HepG2 (cell line): ENCODE results near the gene MCEE. TPM values are rescaled to one million over a fixed set of nuclear protein-coding genes. Genes with fewer than 3 reads are reported as not detected.

ENCODE experiments used
- ATAC-seq: fragments of 200-7000 bp; cut with Tn5 transposase; 3 replicates; pipeline ENCODE4 v1.9.1; 2020; ENCODE audit warnings: mild to moderate bottlenecking, moderate library complexity
- BruUV-seq: library from RNA; stranded (reverse); fragments of 400-500 nt; replicated peaks from 2 replicates; lab custom pipeline; 2021; lab: Mats Ljungman, UMichigan
- CTCF ChIA-PET: fragments of 300-600 bp; formaldehyde crosslinking; extraction: SDS; loops from one replicate; lab custom pipeline; 2021; ENCODE audit warnings: low total read pairs, inconsistent platforms, low intra/inter-chr PET ratio; lab: Yijun Ruan, JAX
- POLR2A ChIA-PET: fragments of 350-600 bp; sonication (Branson Sonifier 250); formaldehyde crosslinking; loops from one replicate; lab custom pipeline; 2020; ENCODE audit warnings: antibody characterized with exemption, inconsistent platforms; lab: Yijun Ruan, JAX
- DNase-seq: peaks from one replicate; pipeline ENCODE4 v3.0.0-alpha.2; 2015; ENCODE audit warnings: low spot score
- FAIRE-seq: peaks from 3 replicates; lab custom pipeline; 2011; peaks lifted over from hg19 to GRCh38; lab: Jason Lieb, UNC
- H2AFZ ChIP-seq: one replicate; pipeline ENCODE4 v1.6.1; 2011; ENCODE audit warnings: low read length, inconsistent platforms
- H3K27ac ChIP-seq: fragments of 300-600 bp; 3 replicates; pipeline ENCODE4 v1.8.0; 2011; ENCODE audit warnings: mixed run types, mild to moderate bottlenecking, mixed read lengths, low read length, inconsistent platforms; ENCODE audit not compliant: insufficient read depth; ENCODE audit errors: extremely low read length
- H3K27me3 ChIP-seq, 2 experiments: fragments of 200-600 bp in 1 of 2; 2 replicates in 1 of 2; 3 replicates in 1 of 2; pipeline versions ENCODE4 v1.6.0 to v1.8.0; 2011; ENCODE audit warnings: low read length in 2 of 2, mild to moderate bottlenecking in 2 of 2, moderate library complexity in 2 of 2, inconsistent platforms in 1 of 2; ENCODE audit not compliant: insufficient read depth in 2 of 2, control insufficient read depth in 1 of 2
- H3K36me3 ChIP-seq, 2 experiments: fragments of 200-600 bp in 1 of 2; replicated peaks in 1 of 2; 2 replicates in 1 of 2; 3 replicates in 1 of 2; pipeline versions ENCODE4 v1.5.1 to v1.8.0; 2011; ENCODE audit warnings: low read length in 2 of 2, inconsistent platforms in 1 of 2; ENCODE audit not compliant: insufficient read depth in 2 of 2, control insufficient read depth in 1 of 2
- H3K4me1 ChIP-seq: 2 replicates; pipeline ENCODE4 v1.5.1; 2012; ENCODE audit warnings: low read length, inconsistent platforms; ENCODE audit not compliant: insufficient read depth
- H3K4me2 ChIP-seq: 2 replicates; pipeline ENCODE4 v1.6.0; 2011; ENCODE audit warnings: low read depth, low read length, inconsistent platforms
- H3K4me3 ChIP-seq, 3 experiments: fragments of 200-600 bp in 1 of 3; sonication (generic), shearing (Covaris generic) in 1 of 3; replicated peaks in 1 of 3; 2 replicates each; pipeline ENCODE4 v1.5.1; 2011 to 2016; ENCODE audit warnings: low read length in 3 of 3, inconsistent platforms in 2 of 3, low read depth in 2 of 3, mild to moderate bottlenecking in 2 of 3, control low read depth in 1 of 3, mixed read lengths in 1 of 3; ENCODE audit not compliant: insufficient read depth in 1 of 3
- H3K79me2 ChIP-seq: one replicate; pipeline ENCODE4 v1.6.1; 2011; ENCODE audit warnings: low read length, inconsistent platforms; ENCODE audit not compliant: insufficient read depth
- H3K9ac ChIP-seq: 2 replicates; pipeline ENCODE4 v1.6.0; 2011; ENCODE audit warnings: mild to moderate bottlenecking, low read depth, low read length, inconsistent platforms; ENCODE audit not compliant: insufficient read depth
- H3K9me3 ChIP-seq: 2 replicates; pipeline ENCODE4 v1.5.1; 2012; ENCODE audit warnings: mild to moderate bottlenecking, low read length
- H4K20me1 ChIP-seq: 2 replicates; pipeline ENCODE4 v1.6.0; 2011; ENCODE audit warnings: inconsistent platforms, mild to moderate bottlenecking, low read length, moderate library complexity; ENCODE audit not compliant: insufficient read depth
- CAMTA2 ChIP-seq: sonication (generic); formaldehyde crosslinking; IDR thresholded peaks from 2 replicates; pipeline ENCODE4 v1.4.0; 2020; ENCODE audit warnings: mild to moderate bottlenecking, missing genetic modification reagents, borderline replicate concordance
- DDIT3 ChIP-seq: sonication (generic); formaldehyde crosslinking; IDR thresholded peaks from 2 replicates; pipeline ENCODE4 v1.4.0; 2020; ENCODE audit warnings: mild to moderate bottlenecking, missing genetic modification reagents
- HDAC1 ChIP-seq: sonication (generic); formaldehyde crosslinking; IDR thresholded peaks from 2 replicates; pipeline ENCODE4 v1.5.1; 2020; ENCODE audit warnings: mild to moderate bottlenecking, missing genetic modification reagents
- HNRNPH1 ChIP-seq: fragments of 200-400 bp; formaldehyde crosslinking; optimal IDR thresholded peaks from 2 replicates; pipeline ENCODE3; 2017; ENCODE audit warnings: mild to moderate bottlenecking, low read depth, low read length
- JUND ChIP-seq: sonication (generic); formaldehyde crosslinking; IDR thresholded peaks from 2 replicates; pipeline ENCODE4 v1.8.0; 2022; ENCODE audit warnings: mild to moderate bottlenecking, missing genetic modification reagents
- POLR2G ChIP-seq: fragments of 200-400 bp; formaldehyde crosslinking; IDR thresholded peaks from 2 replicates; pipeline ENCODE4 v1.6.1; 2018; ENCODE audit warnings: mild to moderate bottlenecking, low read depth, low read length, moderate library complexity
- REXO4 ChIP-seq: sonication (generic); formaldehyde crosslinking; IDR thresholded peaks from 2 replicates; pipeline ENCODE4 v1.8.0; 2022; ENCODE audit warnings: missing genetic modification reagents, mild to moderate bottlenecking, borderline replicate concordance
- SIX4 ChIP-seq: sonication (generic); formaldehyde crosslinking; IDR thresholded peaks from 2 replicates; pipeline ENCODE4 v1.4.0; 2020; ENCODE audit warnings: missing genetic modification reagents
- ZBTB3 ChIP-seq: sonication (generic); formaldehyde crosslinking; IDR thresholded peaks from 2 replicates; pipeline ENCODE4 v1.4.0; 2020; ENCODE audit warnings: low read depth, mild to moderate bottlenecking, moderate library complexity, missing genetic modification reagents, borderline replicate concordance
- ZBTB7A ChIP-seq: sonication (generic); formaldehyde crosslinking; IDR thresholded peaks from 2 replicates; pipeline ENCODE4 v1.8.0; 2022; ENCODE audit warnings: mild to moderate bottlenecking, missing genetic modification reagents
- ZNF253 ChIP-seq: sonication (generic); formaldehyde crosslinking; IDR thresholded peaks from 2 replicates; pipeline ENCODE4 v1.8.0; 2022; ENCODE audit warnings: mild to moderate bottlenecking, missing genetic modification reagents, borderline replicate concordance
- ZNF850 ChIP-seq: sonication (generic); formaldehyde crosslinking; conservative IDR thresholded peaks from 2 replicates; pipeline ENCODE4 v1.9.0; 2021; ENCODE audit warnings: mild to moderate bottlenecking, missing genetic modification reagents
- ZSCAN29 ChIP-seq: sonication (generic); formaldehyde crosslinking; conservative IDR thresholded peaks from 2 replicates; pipeline ENCODE4 v1.4.0; 2020; ENCODE audit warnings: mild to moderate bottlenecking, missing genetic modification reagents
- WGBS: methylation state at CpG from one replicate; pipeline ENCODE4 v1.1.6; 2017; ENCODE audit warnings: low lambda C conversion rate; 5-methylcytosine and 5-hydroxymethylcytosine counted together
- in situ Hi-C: cut with HindIII; loops from 2 replicates; pipeline ENCODE4 v1.10.0; 2017; ENCODE audit warnings: low pct_unique_long_range_greater_than_20kb; ENCODE audit not compliant: extremely low pct_ligation_motif_present
- intact Hi-C: fragments of 100-400 bp; cut with micrococcal nuclease; formaldehyde crosslinking; loops from one replicate; pipeline ENCODE4 v1.10.0; 2022; ENCODE audit not compliant: unreplicated experiment
- polyA plus RNA-seq, 8 experiments: library from polyadenylated mRNA; depleted of rRNA in 3 of 8; stranded (reverse) in 7 of 8; unstranded in 1 of 8; fragments of >200 nt; fragmentation: Illumina TruSeq in 4 of 8; extraction: Trizol in 4 of 8; gene quantifications; 2 replicates each; pipeline versions ENCODE4 v1.2.1 to v1.2.3, GENCODE V29; 2011 to 2016; ENCODE audit warnings: low read depth in 4 of 8, missing spikeins in 1 of 8, mixed read lengths in 1 of 8; ENCODE audit not compliant: insufficient read depth in 1 of 8
- total RNA-seq, 5 experiments: library from RNA; depleted of rRNA; stranded (reverse); fragments of >200 nt; fragmentation: Illumina TruSeq; extraction: Trizol; gene quantifications; 2 replicates each; pipeline ENCODE4 v1.2.3, GENCODE V29; 2016; ENCODE audit warnings: low read depth in 1 of 5
- TF ChIP-seq, protein P1 (sequence below): sonication (generic); formaldehyde crosslinking; IDR thresholded peaks from 2 replicates; pipeline ENCODE4 v1.8.0; 2022; ENCODE audit warnings: missing genetic modification reagents, mild to moderate bottlenecking, borderline replicate concordance
- TF ChIP-seq, protein P2 (sequence below): sonication (generic); formaldehyde crosslinking; IDR thresholded peaks from 2 replicates; pipeline ENCODE4 v1.4.0; 2020; ENCODE audit warnings: missing genetic modification reagents
- TF ChIP-seq, protein P3 (sequence below): sonication (generic); formaldehyde crosslinking; IDR thresholded peaks from 2 replicates; pipeline ENCODE4 v1.4.0; 2020; ENCODE audit warnings: missing genetic modification reagents, borderline replicate concordance

The MCEE gene
- total and polyA plus RNA-seq, 2 of the 13 experiments (the other 11 are each of a cell fraction or from before 2014, with no cell fraction given), result 32.0 to 66.9 TPM

GRCh38 chr2:71072492-71072891, 57.5 kb downstream of the MCEE start:
- in situ Hi-C loops, result no loop called here
- Histone ChIP-seq H3K27ac (no peak overlapping the region), H3K79me2 (peaks cover 14% of the 10 kb centered on the region), H3K9ac (no peak overlapping the region), H2AFZ (no peak overlapping the region), H3K9me3 (no peaks in the 10 kb centered on the region), H3K27me3 (no peaks in the 10 kb centered on the region), H3K4me1 (peaks cover 28% of the 10 kb centered on the region), H4K20me1 (no peaks in the 10 kb centered on the region), H3K4me2 (no peak overlapping the region), H3K36me3 (peaks cover 5 to 46% of the 10 kb centered on the region in 2 experiments), H3K4me3 (no peak overlapping the region)
- POLR2A ChIA-PET, result no interaction called here
- 94% methylated on average over 4 of the region's 4 CpGs for WGBS
- FAIRE-seq, result no peak
- BruUV-seq, result no TSS peak
- no peak for DNase-seq
- CTCF ChIA-PET, result no interaction called here
- intact Hi-C loops, result no loop called here
- no peak for ATAC-seq
- TF ChIP-seq ZBTB3, result no peak
- no peak for TF ChIP-seq ZBTB7A (CRISPR knock-in tag)
- TF ChIP-seq, protein P1, sequence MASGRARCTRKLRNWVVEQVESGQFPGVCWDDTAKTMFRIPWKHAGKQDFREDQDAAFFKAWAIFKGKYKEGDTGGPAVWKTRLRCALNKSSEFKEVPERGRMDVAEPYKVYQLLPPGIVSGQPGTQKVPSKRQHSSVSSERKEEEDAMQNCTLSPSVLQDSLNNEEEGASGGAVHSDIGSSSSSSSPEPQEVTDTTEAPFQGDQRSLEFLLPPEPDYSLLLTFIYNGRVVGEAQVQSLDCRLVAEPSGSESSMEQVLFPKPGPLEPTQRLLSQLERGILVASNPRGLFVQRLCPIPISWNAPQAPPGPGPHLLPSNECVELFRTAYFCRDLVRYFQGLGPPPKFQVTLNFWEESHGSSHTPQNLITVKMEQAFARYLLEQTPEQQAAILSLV (CRISPR knock-in tag), result no peak
- no peak for TF ChIP-seq HDAC1 (CRISPR knock-in tag)
- no peak for TF ChIP-seq ZSCAN29 (CRISPR knock-in tag)
- TF ChIP-seq REXO4 (CRISPR knock-in tag), result no peak
- TF ChIP-seq POLR2G, result no peak
- TF ChIP-seq, protein P2, sequence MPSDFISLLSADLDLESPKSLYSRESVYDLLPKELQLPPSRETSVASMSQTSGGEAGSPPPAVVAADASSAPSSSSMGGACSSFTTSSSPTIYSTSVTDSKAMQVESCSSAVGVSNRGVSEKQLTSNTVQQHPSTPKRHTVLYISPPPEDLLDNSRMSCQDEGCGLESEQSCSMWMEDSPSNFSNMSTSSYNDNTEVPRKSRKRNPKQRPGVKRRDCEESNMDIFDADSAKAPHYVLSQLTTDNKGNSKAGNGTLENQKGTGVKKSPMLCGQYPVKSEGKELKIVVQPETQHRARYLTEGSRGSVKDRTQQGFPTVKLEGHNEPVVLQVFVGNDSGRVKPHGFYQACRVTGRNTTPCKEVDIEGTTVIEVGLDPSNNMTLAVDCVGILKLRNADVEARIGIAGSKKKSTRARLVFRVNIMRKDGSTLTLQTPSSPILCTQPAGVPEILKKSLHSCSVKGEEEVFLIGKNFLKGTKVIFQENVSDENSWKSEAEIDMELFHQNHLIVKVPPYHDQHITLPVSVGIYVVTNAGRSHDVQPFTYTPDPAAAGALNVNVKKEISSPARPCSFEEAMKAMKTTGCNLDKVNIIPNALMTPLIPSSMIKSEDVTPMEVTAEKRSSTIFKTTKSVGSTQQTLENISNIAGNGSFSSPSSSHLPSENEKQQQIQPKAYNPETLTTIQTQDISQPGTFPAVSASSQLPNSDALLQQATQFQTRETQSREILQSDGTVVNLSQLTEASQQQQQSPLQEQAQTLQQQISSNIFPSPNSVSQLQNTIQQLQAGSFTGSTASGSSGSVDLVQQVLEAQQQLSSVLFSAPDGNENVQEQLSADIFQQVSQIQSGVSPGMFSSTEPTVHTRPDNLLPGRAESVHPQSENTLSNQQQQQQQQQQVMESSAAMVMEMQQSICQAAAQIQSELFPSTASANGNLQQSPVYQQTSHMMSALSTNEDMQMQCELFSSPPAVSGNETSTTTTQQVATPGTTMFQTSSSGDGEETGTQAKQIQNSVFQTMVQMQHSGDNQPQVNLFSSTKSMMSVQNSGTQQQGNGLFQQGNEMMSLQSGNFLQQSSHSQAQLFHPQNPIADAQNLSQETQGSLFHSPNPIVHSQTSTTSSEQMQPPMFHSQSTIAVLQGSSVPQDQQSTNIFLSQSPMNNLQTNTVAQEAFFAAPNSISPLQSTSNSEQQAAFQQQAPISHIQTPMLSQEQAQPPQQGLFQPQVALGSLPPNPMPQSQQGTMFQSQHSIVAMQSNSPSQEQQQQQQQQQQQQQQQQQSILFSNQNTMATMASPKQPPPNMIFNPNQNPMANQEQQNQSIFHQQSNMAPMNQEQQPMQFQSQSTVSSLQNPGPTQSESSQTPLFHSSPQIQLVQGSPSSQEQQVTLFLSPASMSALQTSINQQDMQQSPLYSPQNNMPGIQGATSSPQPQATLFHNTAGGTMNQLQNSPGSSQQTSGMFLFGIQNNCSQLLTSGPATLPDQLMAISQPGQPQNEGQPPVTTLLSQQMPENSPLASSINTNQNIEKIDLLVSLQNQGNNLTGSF, result no peak
- TF ChIP-seq HNRNPH1, result no peak
- no peak for TF ChIP-seq ZNF850 (CRISPR knock-in tag)
- no peak for TF ChIP-seq SIX4 (CRISPR knock-in tag)
- TF ChIP-seq ZNF253 (CRISPR knock-in tag), result no peak
- TF ChIP-seq, protein P3, sequence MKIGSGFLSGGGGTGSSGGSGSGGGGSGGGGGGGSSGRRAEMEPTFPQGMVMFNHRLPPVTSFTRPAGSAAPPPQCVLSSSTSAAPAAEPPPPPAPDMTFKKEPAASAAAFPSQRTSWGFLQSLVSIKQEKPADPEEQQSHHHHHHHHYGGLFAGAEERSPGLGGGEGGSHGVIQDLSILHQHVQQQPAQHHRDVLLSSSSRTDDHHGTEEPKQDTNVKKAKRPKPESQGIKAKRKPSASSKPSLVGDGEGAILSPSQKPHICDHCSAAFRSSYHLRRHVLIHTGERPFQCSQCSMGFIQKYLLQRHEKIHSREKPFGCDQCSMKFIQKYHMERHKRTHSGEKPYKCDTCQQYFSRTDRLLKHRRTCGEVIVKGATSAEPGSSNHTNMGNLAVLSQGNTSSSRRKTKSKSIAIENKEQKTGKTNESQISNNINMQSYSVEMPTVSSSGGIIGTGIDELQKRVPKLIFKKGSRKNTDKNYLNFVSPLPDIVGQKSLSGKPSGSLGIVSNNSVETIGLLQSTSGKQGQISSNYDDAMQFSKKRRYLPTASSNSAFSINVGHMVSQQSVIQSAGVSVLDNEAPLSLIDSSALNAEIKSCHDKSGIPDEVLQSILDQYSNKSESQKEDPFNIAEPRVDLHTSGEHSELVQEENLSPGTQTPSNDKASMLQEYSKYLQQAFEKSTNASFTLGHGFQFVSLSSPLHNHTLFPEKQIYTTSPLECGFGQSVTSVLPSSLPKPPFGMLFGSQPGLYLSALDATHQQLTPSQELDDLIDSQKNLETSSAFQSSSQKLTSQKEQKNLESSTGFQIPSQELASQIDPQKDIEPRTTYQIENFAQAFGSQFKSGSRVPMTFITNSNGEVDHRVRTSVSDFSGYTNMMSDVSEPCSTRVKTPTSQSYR (CRISPR knock-in tag), result no peak
- no peak for TF ChIP-seq JUND (CRISPR knock-in tag)
- TF ChIP-seq DDIT3 (CRISPR knock-in tag), result no peak
- no peak for TF ChIP-seq CAMTA2 (CRISPR knock-in tag)
